Activated T-cell treated with anti-CD3 and anti-CD28 coated beads for 4 hours (primary cell): Measurements from ENCODE around the gene PRR22.
"Not testable (repeated sequence)": the region's sequence is repeated elsewhere in the genome, so short reads cannot be mapped to it uniquely, and the experiment has no call there.

Experiments used
- DNase-seq: peaks from one replicate; pipeline ENCODE4 v3.0.0-alpha.2; 2020

Gene PRR22

GRCh38 chr19:5743630-5744029, 40.9 kb downstream of the PRR22 start:
- DNase-seq = no peak

- DNase-seq = no peak
These were observed 42.5 kb downstream of the PRR22 start for GRCh38 chr19:5742051-5742450.

DNA sequence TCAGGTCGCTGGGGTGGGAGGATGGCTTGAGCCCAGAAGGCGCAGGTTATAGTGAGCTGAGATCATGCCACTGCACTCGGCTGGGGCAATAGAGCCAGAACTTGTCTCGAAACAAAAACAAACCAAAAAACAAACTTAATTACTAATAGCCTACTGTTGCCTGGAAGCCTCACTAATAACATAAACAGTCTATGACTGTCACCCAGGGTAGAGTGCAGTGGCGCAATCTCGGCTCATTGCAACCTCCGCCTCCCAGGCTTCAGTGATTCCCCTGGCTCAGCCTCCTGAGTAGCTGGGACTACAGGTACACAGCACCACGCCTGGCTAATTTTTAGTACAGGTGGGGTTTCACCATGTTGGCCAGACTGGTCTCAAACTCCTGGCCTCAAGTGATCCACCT, 46.1 kb downstream of the PRR22 start:
- DNase-seq = no peak

DNA sequence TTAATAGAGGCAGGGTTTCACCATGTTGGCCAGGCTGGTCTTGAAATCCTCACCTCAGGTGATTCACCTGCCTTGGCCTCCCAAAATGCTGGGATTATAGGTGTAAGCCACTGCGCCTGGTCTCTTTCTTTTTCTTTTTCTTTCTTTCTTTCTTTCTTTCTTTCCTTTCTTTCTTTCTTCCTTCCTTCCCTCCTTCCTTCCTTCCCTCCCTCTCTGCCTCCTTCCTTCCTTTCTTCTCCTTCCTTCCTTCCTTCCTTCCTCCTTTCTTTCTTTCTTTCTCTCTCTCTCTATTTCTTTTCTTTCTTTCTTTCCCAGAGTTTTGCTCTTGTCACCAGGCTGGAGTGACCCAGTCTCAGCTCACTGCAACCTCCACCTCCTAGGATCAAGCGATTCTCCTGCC, 51.4 kb downstream of the PRR22 start:
- DNase-seq = not testable (repeated sequence)
